Astrocyte of the cerebellum (primary cell): ENCODE results near the gene FAM210A.

Experiments
- DNase-seq: peaks from one replicate; pipeline ENCODE4 v3.0.0-alpha.2; 2011; ENCODE audit warnings: low read depth
- H3K4me3 ChIP-seq: 2 replicates; pipeline ENCODE4 v1.5.1; 2011; ENCODE audit warnings: mild to moderate bottlenecking, low read depth, low read length, moderate library complexity
- CTCF ChIP-seq: IDR thresholded peaks from 2 replicates; pipeline ENCODE4 v1.5.1; 2012; ENCODE audit warnings: low read length, low read depth, moderate library complexity, mild to moderate bottlenecking; ENCODE audit errors: missing control alignments
- in situ Hi-C: cut with HindIII; loops from 2 replicates; pipeline ENCODE4 v1.10.0; 2017; ENCODE audit warnings: low sequenced_read_pairs

Gene FAM210A

DNA sequence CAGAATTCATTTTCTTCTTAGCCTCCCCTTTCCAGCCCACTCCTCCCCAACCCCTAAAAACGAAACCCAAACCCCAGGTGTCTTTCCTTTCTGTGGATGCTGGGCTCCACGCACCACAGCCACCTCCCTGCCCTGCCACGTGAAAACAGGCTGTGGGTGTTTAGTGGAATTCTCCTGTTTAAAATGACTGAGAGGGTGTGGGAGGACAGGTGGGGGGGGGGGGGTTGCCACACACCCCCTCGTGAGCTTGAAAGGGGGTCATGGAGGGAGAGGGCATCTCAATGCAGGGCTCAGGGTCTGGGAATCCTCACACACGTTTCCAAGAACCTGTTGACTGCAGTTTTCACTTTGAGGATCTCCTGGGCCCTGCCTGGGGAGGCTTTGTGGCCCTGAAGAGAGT lies 110.3 kb downstream of the FAM210A start:
- H3K4me3 ChIP-seq: no peak overlapping the region
- DNase-seq: no peak
- in situ Hi-C loops: no loop called here
- no peak for TF ChIP-seq CTCF

GRCh38 chr18:13615432-13615861 lies 110.9 kb downstream of the FAM210A start:
- TF ChIP-seq CTCF: no peak
- no peak overlapping the region for H3K4me3 ChIP-seq
- no peak for DNase-seq
- in situ Hi-C loops: no loop called here

GRCh38 chr18:13614641-13615288 lies 111.6 kb downstream of the FAM210A start:
- DNase-seq: no peak

DNA sequence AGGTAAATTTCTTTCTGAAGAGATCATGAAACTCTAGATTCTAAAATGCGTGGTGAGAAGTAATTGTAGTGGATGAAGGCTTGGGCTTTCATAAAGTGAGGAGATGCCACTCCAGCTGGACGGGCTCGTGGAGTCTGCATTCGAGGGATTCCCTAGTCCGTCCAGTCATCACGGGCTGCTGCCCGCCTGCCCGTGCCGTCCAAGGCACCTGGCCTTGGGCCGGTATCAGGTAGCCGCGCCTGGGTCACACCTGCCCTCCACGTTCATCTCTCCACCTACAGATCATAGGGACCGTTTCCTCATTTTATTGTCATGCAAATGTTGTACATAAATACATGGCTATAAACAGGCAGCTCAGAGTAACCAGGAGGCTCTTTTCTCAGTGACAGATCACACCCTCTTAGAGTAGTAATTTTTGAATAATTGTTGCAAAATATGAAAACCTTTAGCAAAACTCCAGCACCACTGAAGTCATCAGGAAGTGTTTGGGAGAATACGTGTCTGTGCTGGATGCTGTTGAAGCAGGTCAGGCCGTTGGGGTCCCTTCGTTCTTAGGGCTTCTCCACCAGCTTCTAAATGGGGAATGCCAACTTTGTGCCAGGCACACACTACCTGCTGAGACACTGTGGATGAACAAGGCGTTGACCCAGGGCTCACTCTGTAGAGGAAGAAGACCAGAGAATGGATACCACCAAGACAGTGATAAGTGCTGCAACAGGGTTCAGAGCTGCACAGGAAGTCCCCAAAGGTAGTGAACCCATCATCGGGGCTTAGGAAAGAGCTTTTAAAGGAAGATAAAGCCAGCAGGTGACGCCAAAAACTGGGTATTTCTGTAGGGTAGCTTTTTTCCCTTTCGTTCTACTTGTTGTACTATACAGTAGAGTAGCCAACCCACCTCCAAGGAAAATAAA lies 112.5 kb downstream of the FAM210A start:
- in situ Hi-C loops: no loop called here
- no peak for DNase-seq

More at GRCh38 chr18:13614641-13615288, 111.6 kb downstream of the FAM210A start:
- H3K4me3 ChIP-seq: no peak overlapping the region
- TF ChIP-seq CTCF: no peak
- in situ Hi-C loops: no loop called here

More for the DNA sequence above, 112.5 kb downstream of the FAM210A start:
- no peak overlapping the region for H3K4me3 ChIP-seq
- TF ChIP-seq CTCF: no peak
